ENCODE data around the gene NUP93. TPM values are rescaled to one million over a fixed set of nuclear protein-coding genes. Genes with fewer than 3 reads are reported as not detected.

The NUP93 gene
- polyA plus RNA-seq, 4 donors = 14.1 to 32.1 (median 22.3) TPM

DNA sequence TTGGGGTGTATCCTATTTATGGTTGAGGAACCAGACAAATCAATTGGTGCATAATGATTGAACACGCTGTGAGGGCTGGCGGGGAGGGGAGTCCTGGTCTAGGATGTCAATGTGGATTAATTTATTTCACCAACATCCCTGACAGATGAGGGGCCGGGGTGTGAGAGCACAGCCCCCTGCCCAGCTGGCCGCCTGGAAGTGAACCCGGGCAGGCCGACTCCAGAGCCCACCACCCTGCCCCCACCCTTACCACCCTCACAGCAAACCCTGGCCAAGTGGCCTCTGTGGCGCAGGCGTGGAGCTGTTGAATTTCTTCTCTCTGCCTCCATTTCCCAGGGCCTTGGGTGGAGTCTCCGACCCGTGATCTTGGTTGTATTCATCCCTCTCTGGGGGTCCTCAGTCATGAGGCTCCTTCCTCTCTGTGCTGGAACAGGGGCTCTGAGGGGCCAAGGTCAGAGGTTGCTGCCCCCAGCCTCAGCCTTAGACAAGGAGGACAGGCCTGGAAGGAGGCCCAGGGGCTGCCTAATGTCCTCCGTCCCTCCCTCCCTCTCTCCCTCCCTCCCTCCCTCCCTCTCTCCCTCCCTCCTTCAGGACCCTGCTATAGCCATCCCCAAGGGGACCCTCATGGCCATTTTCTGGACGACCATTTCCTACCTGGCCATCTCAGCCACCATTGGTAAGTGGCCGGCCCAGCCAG lies 147.7 kb downstream of the NUP93 start:
- H3K36me3 ChIP-seq (ENCODE audit: control insufficient read depth in 3 of 3, insufficient read depth in 2 of 3, low read depth in 1 of 3, low read length in 3 of 3) = no peaks in the 10 kb centered on the region
- no peaks in the 10 kb centered on the region for H3K9me3 ChIP-seq (ENCODE audit: control insufficient read depth in 2 of 2, insufficient read depth in 1 of 2, low read depth in 1 of 2, low read length in 1 of 2)
- no peak overlapping the region for H3K27ac ChIP-seq (ENCODE audit: low read depth in 1 of 3, low read length in 2 of 3)
- H3K27me3 ChIP-seq (ENCODE audit: control insufficient read depth in 3 of 3, insufficient read depth in 3 of 3, low read length in 3 of 3) = no peaks in the 10 kb centered on the region
- 90 to 94% (median 91%) methylated on average over 11 to 13 of the region's 13 CpGs for WGBS, 3 donors
- no peak for DNase-seq
- H3K4me3 ChIP-seq (ENCODE audit: low read depth in 1 of 3, low read length in 3 of 3) = no peak overlapping the region
- no peak for FAIRE-seq
- no peaks in the 10 kb centered on the region for H3K4me1 ChIP-seq (ENCODE audit: control insufficient read depth in 3 of 3, insufficient read depth in 2 of 3, low read depth in 1 of 3, low read length in 2 of 3)

DNA sequence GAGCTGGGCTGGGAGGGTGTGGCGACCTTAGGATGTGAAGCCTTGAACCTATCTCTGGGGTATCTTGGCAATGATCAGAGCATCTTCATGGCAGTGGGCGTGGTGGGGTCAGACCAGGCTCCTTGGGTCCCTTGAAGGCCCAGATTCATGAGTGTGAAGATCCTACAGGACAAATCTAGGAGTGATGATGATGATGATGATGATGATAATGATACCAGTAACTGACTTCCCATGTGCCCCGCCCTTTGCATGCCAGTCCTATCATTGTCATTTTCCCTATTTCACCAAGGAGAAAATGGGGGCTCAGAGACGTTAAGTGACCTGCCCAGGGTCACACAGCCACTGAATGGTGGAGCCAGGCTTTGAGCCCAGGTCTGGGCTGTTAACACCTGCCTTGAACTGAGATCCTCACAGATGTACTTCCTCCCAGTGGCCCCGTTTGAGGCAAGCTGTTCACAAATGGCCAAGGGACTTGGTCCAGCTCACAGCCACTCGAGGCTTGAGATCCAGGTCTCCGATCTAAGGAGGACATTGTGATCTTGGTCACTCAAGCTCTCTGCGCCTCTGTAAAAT lies 148.4 kb downstream of the NUP93 start:
- H3K4me1 ChIP-seq (ENCODE audit: control insufficient read depth in 3 of 3, insufficient read depth in 2 of 3, low read depth in 1 of 3, low read length in 2 of 3) = no peaks in the 10 kb centered on the region

DNA sequence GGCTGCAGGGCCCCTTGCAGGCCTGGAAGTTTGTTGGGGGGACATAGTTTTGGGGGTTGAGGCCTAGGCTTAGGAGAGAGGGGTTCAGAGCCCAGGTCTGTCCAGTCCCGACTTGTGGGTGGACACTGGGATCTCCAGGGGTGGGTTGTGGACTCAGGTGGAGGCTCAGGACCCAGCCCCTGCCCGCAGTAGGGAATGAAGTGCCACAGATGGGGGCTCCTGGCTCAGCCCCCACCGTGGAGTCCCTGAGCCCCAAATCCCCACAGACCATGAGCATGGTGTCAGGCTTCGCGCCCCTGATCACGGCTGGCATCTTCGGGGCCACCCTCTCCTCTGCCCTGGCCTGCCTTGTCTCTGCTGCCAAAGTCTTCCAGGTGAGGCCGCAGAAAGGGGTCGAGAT lies 149.3 kb downstream of the NUP93 start:
- FAIRE-seq = no peak
- H3K4me3 ChIP-seq (ENCODE audit: low read depth in 1 of 3, low read length in 3 of 3) = no peak overlapping the region
- WGBS, 3 donors = 81 to 86% (median 84%) methylated on average over 9 of the region's 9 CpGs

More for the DNA sequence above, 148.4 kb downstream of the NUP93 start:
- no peaks in the 10 kb centered on the region for H3K27me3 ChIP-seq (ENCODE audit: control insufficient read depth in 3 of 3, insufficient read depth in 3 of 3, low read length in 3 of 3)
- no peak for DNase-seq
- no peaks in the 10 kb centered on the region for H3K36me3 ChIP-seq (ENCODE audit: control insufficient read depth in 3 of 3, insufficient read depth in 2 of 3, low read depth in 1 of 3, low read length in 3 of 3)
- no peak overlapping the region for H3K27ac ChIP-seq (ENCODE audit: low read depth in 1 of 3, low read length in 2 of 3)
- FAIRE-seq = no peak
- 77 to 89% (median 78%) methylated on average over 8 of the region's 8 CpGs for WGBS, 3 donors
- H3K4me3 ChIP-seq (ENCODE audit: low read depth in 1 of 3, low read length in 3 of 3) = no peak overlapping the region
- H3K9me3 ChIP-seq (ENCODE audit: control insufficient read depth in 2 of 2, insufficient read depth in 1 of 2, low read depth in 1 of 2, low read length in 1 of 2) = no peaks in the 10 kb centered on the region

DNA sequence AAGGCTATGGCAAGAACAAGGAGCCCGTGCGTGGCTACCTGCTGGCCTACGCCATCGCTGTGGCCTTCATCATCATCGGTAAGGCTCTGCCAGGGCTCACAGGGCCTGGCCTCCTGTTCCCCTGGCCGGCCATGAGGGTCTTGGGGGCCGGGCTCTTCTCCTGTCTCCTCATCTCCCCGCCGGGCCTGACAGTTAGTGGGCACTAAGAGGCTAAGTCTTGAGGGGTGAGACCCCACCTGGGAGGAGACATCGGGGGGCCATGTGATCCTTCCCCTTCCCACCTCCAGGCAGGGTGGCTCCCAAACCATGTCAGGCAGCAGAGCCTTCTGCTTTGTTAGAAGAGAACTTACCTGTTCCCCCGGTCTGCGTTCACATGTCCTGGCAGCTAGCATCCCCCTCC lies 150.2 kb downstream of the NUP93 start:
- H3K9me3 ChIP-seq (ENCODE audit: control insufficient read depth in 2 of 2, insufficient read depth in 1 of 2, low read depth in 1 of 2, low read length in 1 of 2) = no peaks in the 10 kb centered on the region
- H3K4me1 ChIP-seq (ENCODE audit: control insufficient read depth in 3 of 3, insufficient read depth in 2 of 3, low read depth in 1 of 3, low read length in 2 of 3) = no peaks in the 10 kb centered on the region
- no peak for DNase-seq
- no peak overlapping the region for H3K27ac ChIP-seq (ENCODE audit: low read depth in 1 of 3, low read length in 2 of 3)
- no peaks in the 10 kb centered on the region for H3K36me3 ChIP-seq (ENCODE audit: control insufficient read depth in 3 of 3, insufficient read depth in 2 of 3, low read depth in 1 of 3, low read length in 3 of 3)
- no peak for FAIRE-seq
- no peak overlapping the region for H3K4me3 ChIP-seq (ENCODE audit: low read depth in 1 of 3, low read length in 3 of 3)
- H3K27me3 ChIP-seq (ENCODE audit: control insufficient read depth in 3 of 3, insufficient read depth in 3 of 3, low read length in 3 of 3) = no peaks in the 10 kb centered on the region
- 89 to 92% (median 91%) methylated on average over 10 to 12 of the region's 12 CpGs for WGBS, 3 donors

More for the DNA sequence above, 149.3 kb downstream of the NUP93 start:
- Histone ChIP-seq H3K9me3 (ENCODE audit: control insufficient read depth in 2 of 2, insufficient read depth in 1 of 2, low read depth in 1 of 2, low read length in 1 of 2) (no peaks in the 10 kb centered on the region), H3K27ac (ENCODE audit: low read depth in 1 of 3, low read length in 2 of 3) (no peak overlapping the region), H3K36me3 (ENCODE audit: control insufficient read depth in 3 of 3, insufficient read depth in 2 of 3, low read depth in 1 of 3, low read length in 3 of 3) (no peaks in the 10 kb centered on the region), H3K27me3 (ENCODE audit: control insufficient read depth in 3 of 3, insufficient read depth in 3 of 3, low read length in 3 of 3) (no peaks in the 10 kb centered on the region), H3K4me1 (ENCODE audit: control insufficient read depth in 3 of 3, insufficient read depth in 2 of 3, low read depth in 1 of 3, low read length in 2 of 3) (no peaks in the 10 kb centered on the region)
- DNase-seq = no peak

DNA sequence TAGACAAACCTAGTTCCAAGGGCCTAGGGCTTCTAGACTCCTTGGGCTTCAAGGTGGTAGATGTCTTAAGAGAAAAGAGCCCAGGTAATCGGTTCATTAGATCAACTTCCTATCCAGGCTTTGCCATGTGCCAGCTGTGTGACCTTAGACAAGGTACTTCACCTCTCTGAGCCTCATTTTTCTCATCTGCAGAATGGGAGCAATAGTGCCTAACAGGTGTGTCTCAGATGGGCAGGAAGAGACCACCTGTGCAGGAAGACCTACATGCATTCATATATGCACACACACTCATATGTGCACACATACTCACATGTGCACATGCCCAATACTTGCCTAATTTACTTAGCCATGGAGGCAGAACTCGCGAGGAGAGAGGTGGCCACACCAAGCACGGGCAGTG lies 150.8 kb downstream of the NUP93 start:
- WGBS, 3 donors = 86 to 95% (median 92%) methylated on average over 4 of the region's 4 CpGs
- Histone ChIP-seq H3K4me1 (ENCODE audit: control insufficient read depth in 3 of 3, insufficient read depth in 2 of 3, low read depth in 1 of 3, low read length in 2 of 3) (no peaks in the 10 kb centered on the region), H3K27me3 (ENCODE audit: control insufficient read depth in 3 of 3, insufficient read depth in 3 of 3, low read length in 3 of 3) (no peaks in the 10 kb centered on the region), H3K36me3 (ENCODE audit: control insufficient read depth in 3 of 3, insufficient read depth in 2 of 3, low read depth in 1 of 3, low read length in 3 of 3) (no peaks in the 10 kb centered on the region), H3K4me3 (ENCODE audit: low read depth in 1 of 3, low read length in 3 of 3) (no peak overlapping the region), H3K9me3 (ENCODE audit: control insufficient read depth in 2 of 2, insufficient read depth in 1 of 2, low read depth in 1 of 2, low read length in 1 of 2) (no peaks in the 10 kb centered on the region), H3K27ac (ENCODE audit: low read depth in 1 of 3, low read length in 2 of 3) (no peak overlapping the region)
- no peak for FAIRE-seq
- no peak for DNase-seq

DNA sequence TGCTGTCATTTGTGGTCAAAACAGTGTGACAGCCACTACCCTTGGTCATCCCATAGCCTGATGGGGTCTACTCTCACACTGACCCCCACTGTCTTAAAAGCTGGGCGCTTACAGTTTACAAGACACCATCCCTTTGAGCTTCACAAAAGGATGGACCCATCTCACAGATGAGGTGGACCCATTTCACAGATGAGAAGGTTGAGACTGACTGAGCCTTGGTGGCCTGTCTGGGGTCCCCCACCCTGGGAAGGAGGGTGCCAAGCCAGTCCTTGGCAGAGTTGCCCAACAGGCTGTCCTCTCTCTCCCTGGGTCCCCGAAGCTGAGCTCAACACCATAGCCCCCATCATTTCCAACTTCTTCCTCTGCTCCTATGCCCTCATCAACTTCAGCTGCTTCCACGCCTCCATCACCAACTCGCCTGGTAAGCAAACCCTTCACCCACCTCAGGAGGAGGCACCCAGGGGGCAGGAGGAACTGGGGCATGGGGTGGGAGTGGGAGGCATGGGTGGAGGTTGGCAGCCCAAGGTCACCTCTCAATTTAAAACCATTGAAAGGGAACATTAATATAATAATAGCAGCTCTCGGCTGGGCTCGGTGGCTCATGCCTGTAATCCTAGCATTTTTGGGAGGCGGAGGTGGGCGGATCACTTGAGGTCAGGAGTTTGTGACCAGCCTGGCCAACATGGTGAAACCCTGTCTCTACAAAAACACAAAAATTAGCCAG lies 152.3 kb downstream of the NUP93 start:
- Histone ChIP-seq H3K4me1 (ENCODE audit: control insufficient read depth in 3 of 3, insufficient read depth in 2 of 3, low read depth in 1 of 3, low read length in 2 of 3) (no peaks in the 10 kb centered on the region), H3K27me3 (ENCODE audit: control insufficient read depth in 3 of 3, insufficient read depth in 3 of 3, low read length in 3 of 3) (no peaks in the 10 kb centered on the region), H3K4me3 (ENCODE audit: low read depth in 1 of 3, low read length in 3 of 3) (no peak overlapping the region), H3K36me3 (ENCODE audit: control insufficient read depth in 3 of 3, insufficient read depth in 2 of 3, low read depth in 1 of 3, low read length in 3 of 3) (no peaks in the 10 kb centered on the region), H3K9me3 (ENCODE audit: control insufficient read depth in 2 of 2, insufficient read depth in 1 of 2, low read depth in 1 of 2, low read length in 1 of 2) (no peaks in the 10 kb centered on the region), H3K27ac (ENCODE audit: low read depth in 1 of 3, low read length in 2 of 3) (no peak overlapping the region)
- no peak for DNase-seq
- FAIRE-seq = no peak
- 84 to 89% (median 89%) methylated on average over 8 of the region's 8 CpGs for WGBS, 3 donors

DNA sequence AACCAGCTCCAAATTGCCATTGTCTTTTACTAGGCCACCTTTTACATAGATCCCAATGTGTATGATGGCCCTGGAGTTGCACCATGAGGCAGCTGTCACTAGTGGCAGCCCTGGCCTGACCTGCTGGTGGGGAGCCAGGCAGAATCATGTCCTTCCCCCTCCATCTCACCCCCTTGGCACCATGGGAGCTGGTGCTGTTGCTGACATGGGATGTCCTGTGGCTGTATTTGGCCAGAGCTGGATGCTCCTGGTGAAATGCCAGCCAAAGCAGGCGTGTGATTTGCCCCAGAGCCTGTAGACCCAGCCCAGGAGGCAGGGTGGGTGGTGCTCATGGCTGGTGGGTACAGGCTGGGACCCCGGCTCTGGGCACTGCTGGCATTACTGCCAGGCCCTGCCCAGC lies 153.7 kb downstream of the NUP93 start:
- no peaks in the 10 kb centered on the region for H3K9me3 ChIP-seq (ENCODE audit: control insufficient read depth in 2 of 2, insufficient read depth in 1 of 2, low read depth in 1 of 2, low read length in 1 of 2)
- no peaks in the 10 kb centered on the region for H3K27me3 ChIP-seq (ENCODE audit: control insufficient read depth in 3 of 3, insufficient read depth in 3 of 3, low read length in 3 of 3)
- WGBS, 3 donors = 85 to 90% (median 88%) methylated on average over 2 of the region's 2 CpGs
- H3K4me3 ChIP-seq (ENCODE audit: low read depth in 1 of 3, low read length in 3 of 3) = no peak overlapping the region
- H3K27ac ChIP-seq (ENCODE audit: low read depth in 1 of 3, low read length in 2 of 3) = no peak overlapping the region
- no peaks in the 10 kb centered on the region for H3K4me1 ChIP-seq (ENCODE audit: control insufficient read depth in 3 of 3, insufficient read depth in 2 of 3, low read depth in 1 of 3, low read length in 2 of 3)
- DNase-seq (no peak), FAIRE-seq (no peak)
- no peaks in the 10 kb centered on the region for H3K36me3 ChIP-seq (ENCODE audit: control insufficient read depth in 3 of 3, insufficient read depth in 2 of 3, low read depth in 1 of 3, low read length in 3 of 3)

DNA sequence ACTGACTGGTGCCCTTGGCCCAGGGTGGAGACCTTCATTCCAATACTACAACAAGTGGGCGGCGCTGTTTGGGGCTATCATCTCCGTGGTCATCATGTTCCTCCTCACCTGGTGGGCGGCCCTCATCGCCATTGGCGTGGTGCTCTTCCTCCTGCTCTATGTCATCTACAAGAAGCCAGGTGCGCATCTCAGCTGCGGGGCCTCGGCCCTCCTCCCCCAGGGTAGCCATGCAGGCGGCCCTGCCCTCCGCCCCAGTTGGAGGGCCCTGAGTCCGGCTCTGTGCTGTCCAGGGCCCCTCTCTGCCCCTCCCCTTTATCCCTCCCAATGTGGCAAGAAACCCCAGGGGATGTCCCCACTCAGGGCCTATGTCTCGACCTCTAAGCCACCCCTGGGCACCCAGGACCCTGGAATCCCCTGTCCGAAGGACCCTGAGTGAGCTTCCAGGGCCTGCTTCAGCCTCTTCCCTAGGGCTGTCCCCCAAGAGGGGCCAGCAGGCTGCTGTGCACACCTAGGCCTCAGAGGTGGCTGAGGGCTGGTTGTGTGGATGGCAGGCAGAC lies 154.2 kb downstream of the NUP93 start:
- H3K9me3 ChIP-seq (ENCODE audit: control insufficient read depth in 2 of 2, insufficient read depth in 1 of 2, low read depth in 1 of 2, low read length in 1 of 2) = no peaks in the 10 kb centered on the region
- no peaks in the 10 kb centered on the region for H3K36me3 ChIP-seq (ENCODE audit: control insufficient read depth in 3 of 3, insufficient read depth in 2 of 3, low read depth in 1 of 3, low read length in 3 of 3)
- H3K4me1 ChIP-seq (ENCODE audit: control insufficient read depth in 3 of 3, insufficient read depth in 2 of 3, low read depth in 1 of 3, low read length in 2 of 3) = no peaks in the 10 kb centered on the region
- no peak overlapping the region for H3K27ac ChIP-seq (ENCODE audit: low read depth in 1 of 3, low read length in 2 of 3)
- FAIRE-seq (no peak), DNase-seq (no peak)
- no peaks in the 10 kb centered on the region for H3K27me3 ChIP-seq (ENCODE audit: control insufficient read depth in 3 of 3, insufficient read depth in 3 of 3, low read length in 3 of 3)
- no peak overlapping the region for H3K4me3 ChIP-seq (ENCODE audit: low read depth in 1 of 3, low read length in 3 of 3)
- 90 to 94% (median 92%) methylated on average over 14 of the region's 14 CpGs for WGBS, 3 donors
